Measurements from ENCODE around the gene PDE11A. TPM values are rescaled to one million over a fixed set of nuclear protein-coding genes. Genes with fewer than 3 reads are reported as not detected.

PDE11A gene
- total RNA-seq, 1 experiment from 2014 or later = 0.29 TPM

DNA sequence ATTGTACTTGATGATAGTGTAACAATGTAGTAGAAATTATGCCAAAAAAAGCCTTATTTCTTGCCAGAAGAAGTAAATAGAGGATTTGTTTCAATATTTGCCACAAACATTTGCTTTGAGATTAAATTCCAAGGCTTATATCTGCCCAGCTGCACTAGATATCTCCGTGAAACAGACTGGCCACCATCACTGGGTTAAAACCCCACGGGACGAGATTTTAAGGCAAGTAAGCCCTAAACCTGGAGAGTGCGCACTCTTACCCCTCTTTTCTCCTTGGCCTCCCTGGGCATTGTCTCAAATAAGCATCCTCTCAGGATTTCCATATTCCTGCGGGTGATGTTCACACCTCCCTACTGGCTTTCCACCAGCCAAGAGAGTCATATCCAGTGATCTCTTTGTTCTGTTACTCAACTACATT, 345.6 kb downstream of the PDE11A start:
- no peak for DNase-seq (ENCODE audit: low read depth)

DNA sequence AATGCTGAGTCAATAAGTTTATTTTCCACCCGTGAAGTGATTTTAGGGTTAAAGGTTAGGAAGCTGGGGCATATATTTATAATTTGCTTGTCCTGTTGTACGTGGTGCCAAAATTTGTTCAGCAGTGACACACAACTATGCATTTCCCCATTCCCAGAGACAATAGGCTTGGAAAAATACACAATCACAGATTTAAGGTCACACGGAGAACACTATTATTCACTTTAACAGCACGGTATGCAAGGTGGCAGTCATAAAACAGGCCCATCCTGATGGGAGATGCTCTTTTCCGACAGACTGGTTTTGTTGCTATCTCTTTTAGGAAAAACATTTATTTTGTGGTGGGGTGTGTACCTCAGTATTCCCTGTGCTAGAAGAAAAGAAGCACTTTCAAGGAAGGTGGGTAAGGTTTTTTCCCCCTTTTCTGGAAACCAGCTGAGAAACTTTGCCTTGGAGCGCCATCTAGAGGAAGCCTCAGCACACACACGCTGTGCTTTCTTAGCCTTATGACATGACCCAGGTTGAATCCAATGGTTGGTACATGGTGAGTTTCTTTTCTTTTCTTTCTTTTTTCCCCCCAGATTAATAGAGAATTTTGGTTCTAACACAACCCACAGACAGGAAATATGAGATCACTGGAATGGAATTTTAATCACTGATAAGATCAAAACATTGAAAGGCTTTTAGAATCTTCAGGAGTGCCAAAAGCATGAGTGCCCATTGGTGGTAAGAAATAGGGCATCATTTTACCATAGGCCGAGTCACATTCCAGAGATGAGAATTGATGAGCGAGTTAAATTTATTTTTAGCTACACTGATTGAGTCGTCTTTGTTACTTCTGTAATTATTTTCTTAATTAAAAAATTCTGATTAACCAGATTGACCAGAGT, 347.9 kb downstream of the PDE11A start:
- DNase-seq (ENCODE audit: low read depth) = peak; percentile 47

DNA sequence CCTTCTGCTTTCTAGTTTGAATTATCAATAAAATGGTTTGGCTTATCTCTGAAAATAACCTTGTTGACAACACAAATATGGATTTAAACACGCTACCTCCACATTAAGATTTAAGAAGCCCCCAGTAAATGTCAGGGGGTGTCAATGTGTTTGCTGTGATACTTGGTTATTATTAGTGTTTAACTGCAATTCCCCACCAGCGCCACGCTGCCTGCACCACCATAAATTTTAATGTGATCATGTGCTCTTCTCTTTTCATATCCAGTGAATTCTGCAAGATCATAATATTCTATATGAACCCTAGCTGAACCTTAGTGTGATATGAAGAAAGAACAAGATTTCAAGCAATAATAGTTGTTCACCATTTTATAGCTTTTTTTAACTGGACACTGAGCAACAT, 349.3 kb downstream of the PDE11A start:
- no peak for DNase-seq (ENCODE audit: low read depth)

DNA sequence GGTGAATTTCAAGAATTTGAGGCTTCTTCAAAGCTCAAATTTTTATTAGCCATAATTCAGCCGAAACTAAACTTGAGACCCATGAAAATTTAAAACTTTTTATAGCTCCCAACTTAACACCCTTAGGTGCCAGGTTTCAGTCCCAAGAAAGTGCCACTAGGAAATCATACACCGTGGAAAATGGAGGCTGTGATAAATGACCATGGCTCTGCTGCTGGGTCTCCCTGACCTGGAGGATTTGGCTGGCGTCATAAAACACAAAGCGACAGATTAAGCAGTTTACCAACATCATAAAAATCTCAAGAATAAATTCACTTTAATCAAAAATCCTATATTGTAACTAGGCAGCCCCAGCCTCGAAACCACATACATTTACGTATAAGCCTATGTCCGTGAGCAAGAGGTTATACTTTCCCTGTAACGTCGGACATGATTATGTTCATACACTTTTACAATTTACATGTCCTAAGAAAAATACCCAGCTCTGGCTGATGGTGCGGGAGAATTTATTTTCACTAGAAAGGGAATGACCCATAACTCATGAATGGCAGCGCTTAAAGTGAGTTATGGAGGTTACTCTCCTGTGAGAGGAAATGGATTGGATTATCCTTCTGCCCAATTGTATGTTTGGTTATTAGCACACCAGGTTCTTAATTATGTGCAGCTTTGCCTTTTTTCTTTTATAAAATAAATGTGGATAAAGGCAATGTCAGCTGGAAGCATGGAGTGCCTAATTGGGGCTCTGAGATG, 350.6 kb downstream of the PDE11A start:
- DNase-seq (ENCODE audit: low read depth) = no peak

DNA sequence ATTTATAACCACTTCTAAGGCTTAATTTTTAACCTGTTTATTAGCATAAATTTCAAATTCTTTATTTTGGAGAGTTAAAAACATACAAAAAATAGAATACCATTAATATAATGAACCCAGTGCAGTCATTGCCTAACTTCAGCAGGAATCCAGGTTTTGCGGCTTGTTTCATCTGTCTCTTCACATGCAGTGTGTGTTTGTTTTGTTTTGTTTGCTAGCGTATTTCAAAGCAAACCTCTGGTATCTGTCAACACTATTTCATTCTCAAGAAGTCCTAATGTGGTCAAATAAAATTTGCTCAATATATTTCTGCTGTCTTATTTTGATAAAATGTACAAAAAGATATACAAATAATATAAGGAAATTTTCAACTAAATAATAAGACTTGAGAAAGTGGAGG, 351.5 kb downstream of the PDE11A start:
- no peak for DNase-seq (ENCODE audit: low read depth)

DNA sequence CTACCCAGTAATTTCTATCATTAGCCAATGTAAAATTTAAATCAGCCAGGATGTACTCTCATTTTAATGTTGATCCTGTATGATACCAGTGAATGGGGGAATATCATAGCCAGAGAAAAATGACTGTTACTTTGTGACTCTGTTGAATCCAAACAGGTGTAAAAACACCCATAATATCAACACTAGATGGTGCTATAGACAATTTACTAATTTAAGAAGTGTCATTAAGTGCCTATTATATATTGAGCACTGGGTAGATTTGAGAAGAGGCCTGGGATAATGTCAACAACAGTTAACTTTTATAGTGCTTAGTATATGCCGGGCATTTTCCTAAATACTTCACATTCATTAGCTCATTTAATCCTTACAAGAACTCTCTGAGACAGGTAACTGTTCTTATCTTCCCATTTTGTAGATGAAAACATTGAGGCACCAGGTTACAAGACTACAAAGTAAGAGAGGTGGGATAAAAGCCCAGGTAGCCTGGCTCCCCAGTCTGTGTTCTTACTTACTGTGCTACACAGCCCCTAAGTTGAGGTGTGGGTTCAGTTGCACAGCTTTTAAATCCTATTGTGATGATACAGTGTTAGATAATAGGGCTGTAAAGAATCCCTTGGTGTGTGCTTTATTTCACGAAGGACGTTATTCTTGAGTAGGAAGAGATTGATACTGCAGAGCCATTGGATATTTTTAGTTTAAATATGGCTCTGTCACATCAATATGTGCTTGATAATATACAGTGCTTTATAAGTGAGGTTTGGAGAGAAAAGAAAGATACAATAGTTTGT, 354.6 kb downstream of the PDE11A start:
- DNase-seq (ENCODE audit: low read depth) = no peak

DNA sequence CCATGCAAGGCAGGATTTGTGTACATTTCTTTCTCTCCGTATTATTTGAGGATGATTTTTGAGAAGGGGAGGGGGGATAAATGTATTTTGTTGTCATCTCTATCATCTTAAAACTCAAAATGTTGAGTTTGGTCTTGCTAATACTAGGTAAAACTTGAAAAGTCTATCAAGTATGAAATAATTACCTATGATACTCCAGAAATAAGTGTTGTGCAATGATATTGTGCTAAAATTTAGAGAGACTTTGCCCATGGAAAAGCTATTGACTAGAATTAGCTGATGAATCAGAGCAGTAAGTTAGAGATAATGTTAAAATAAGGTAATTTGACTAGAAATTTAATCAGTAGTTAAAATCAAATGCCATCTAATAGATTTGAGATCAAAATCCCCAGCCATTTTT, 356.1 kb downstream of the PDE11A start:
- DNase-seq (ENCODE audit: low read depth) = no peak

DNA sequence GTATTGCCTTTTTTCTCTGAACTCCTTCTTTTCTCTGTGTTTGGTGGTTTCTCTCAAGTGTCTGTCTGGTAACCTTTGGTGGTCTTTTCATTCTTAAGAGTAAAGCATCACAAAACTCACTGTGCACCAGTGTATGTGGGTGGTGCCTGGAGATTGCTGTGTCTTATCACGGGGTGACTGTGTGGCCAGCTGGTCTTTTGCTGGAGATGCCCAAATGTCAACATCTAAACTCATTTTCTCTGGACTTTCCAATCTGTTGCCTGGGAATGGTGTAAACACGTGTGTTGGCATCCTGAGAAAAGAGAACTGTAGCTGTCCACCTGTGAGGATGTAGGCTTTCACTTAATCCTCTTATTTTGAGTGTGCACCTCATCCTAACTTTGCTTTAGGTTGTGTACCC, 356.8 kb downstream of the PDE11A start:
- no peak for DNase-seq (ENCODE audit: low read depth)

DNA sequence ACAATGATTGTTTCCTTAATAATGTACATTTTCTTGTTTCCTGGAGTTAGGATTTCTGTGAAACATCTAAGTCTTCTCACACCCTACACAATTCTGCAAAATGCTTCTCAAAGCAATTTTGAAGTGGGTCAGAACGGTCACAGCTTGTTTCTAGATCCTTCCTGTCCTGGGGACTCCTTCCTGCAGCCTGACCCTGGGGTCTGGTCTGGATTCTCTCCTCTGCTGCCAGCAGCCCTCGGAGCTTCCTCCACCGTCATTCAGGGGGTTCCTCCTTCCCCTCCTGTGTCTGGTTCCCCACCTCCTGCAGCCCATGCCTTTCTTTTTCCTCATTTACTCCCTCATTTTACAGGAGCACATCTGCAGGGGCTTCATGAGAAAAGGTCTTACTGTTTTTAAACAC, 357.9 kb downstream of the PDE11A start:
- DNase-seq (ENCODE audit: low read depth) = no peak

DNA sequence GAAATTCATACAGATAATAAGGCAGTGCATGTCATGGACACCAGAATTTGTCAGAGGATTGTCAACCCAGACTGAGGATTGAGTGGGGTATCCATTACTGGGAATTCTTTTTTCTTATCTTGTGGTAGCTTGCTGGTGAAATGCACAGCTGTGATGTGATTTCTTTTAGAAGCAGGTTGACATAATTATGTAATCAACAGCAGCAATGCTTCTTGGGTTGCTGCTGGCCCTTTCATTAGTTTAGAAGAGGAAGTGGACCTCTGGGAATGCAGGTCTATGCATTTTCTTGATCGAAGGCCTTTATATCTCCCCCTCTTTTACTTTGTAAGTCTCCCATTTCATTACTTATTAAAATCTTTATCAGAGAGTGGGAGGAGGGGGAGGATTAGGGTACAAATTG, 360.1 kb downstream of the PDE11A start:
- DNase-seq (ENCODE audit: low read depth) = no peak

DNA sequence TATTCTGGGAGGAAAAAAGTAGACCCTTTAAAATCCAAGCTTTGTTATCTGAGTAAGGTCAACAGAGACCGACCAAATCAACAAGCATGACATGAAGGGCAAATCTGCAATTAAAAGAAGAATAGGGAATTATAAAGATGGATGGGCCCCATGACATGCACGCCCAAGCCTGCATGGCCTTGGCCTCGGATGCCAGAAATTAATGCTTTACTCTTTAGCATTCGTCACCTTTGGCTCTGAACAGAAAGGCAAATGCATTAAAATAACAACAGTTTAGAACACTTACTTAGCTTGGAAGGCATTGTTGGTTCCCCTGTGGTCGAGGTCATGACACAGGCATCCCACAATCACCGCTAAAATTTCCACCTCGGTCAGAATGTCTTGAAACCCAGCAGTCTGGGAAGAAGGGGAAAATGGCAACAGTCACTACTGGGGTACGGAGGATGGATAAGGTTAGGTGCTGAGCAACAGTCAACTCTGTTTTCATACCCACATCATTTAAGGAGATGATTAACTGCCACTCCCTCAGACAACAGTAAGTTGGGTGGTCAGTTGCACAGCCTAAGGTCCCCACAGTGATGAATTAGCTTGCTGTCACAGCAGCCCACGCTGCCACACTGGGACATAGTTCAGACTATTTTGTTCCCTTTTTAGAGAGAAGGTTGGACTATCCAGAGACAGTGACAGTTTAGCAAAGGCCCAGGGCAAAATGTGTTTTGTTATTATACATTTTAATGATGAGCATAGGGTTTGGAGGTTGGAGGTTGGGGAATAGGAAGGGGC, 360.9 kb downstream of the PDE11A start:
- no peak for DNase-seq (ENCODE audit: low read depth)

DNA sequence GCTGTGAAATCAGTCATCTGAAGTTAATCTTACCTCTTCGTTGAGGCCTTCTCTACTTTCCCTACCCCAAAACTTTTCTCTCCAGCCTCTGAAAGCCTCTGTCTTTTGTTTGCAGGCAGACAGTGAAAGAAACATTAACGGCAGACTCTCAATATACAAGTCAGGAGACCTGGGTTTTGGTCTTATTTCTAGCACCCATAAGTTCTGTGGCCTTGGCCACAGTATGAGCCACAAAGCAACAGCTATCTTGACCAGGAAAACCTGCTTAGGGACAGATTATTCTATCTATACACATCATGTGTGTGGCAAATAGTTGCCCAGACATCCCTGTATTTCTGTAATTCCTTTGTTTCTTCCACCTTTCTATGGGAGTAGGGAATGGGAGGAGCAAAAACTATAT, 361.7 kb downstream of the PDE11A start:
- DNase-seq (ENCODE audit: low read depth) = no peak

DNA sequence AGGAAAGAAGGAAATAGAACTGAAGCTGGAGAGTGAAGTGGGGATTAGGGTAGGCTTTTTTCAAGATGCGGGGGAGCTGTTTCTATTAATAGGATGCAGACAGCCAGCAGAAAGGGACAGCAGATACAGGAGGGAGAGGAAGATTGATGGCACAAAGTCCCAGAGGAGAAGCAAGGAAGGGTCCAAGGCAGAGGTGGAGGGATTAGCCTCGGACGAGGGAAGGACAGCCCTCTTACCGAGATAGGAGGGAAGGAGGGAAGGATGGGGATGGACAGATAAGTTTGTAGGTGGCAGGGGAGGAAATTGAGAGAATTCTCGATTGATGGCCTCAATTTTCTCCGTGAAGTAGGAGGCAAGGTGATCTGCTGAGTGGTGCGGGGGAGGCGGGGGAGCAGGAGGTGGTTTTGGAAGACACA, 362.6 kb downstream of the PDE11A start:
- no peak for DNase-seq (ENCODE audit: low read depth)

DNA sequence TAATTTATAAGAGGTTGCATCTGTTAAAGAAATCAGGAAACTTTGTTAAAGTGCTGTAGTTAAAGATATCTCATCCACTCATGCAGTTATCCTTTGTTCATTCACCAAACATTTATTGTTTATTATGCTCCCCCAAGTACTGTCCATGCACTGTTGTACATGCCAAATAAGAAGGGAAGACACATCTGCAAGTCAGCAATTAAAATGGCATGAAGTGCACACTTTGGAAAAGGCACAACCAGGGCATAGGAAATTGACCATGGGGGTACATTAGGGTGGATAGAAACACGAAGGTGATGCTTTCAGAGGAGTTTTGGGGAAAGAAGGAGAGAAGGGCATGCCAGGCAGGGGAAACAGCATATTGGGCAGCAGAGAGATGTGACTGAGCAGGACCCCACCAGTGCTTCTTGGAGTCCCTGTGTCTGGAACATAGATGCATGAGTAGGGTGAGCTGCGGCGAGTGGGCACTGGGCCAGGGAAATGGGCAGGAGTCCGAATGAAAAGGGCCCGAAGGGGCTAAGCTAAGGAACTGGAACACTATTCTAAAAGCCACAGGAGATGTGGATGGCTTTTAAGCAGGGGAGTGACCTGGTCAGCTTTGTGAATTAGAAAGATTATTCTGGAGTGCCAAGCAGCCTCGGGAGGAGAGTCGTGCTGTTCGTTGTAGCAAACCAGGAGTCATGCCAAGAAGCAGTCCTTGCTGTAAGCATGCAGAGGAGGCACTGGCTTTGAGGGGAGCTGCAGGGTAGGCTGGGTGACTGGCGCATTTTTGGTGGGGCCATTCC, 363.7 kb downstream of the PDE11A start:
- DNase-seq (ENCODE audit: low read depth) = no peak

DNA sequence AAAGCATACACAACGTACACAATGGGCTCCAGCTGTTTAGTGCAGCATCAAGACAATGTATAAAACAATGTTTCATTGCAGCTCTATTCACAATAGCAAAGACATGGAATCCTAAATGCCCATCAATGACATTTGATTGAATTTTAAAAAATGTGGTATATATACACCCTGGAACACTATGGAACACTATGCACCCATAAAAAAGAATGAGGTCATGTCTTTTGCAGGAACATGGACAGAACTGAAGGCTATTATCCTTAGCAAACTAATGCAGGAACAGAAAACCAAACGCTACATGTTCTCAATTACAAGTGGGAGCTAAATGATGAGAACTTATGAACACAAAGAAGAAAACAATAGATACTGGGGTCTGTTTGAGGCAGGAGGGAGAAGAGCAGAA, 364.5 kb downstream of the PDE11A start:
- DNase-seq (ENCODE audit: low read depth) = no peak

DNA sequence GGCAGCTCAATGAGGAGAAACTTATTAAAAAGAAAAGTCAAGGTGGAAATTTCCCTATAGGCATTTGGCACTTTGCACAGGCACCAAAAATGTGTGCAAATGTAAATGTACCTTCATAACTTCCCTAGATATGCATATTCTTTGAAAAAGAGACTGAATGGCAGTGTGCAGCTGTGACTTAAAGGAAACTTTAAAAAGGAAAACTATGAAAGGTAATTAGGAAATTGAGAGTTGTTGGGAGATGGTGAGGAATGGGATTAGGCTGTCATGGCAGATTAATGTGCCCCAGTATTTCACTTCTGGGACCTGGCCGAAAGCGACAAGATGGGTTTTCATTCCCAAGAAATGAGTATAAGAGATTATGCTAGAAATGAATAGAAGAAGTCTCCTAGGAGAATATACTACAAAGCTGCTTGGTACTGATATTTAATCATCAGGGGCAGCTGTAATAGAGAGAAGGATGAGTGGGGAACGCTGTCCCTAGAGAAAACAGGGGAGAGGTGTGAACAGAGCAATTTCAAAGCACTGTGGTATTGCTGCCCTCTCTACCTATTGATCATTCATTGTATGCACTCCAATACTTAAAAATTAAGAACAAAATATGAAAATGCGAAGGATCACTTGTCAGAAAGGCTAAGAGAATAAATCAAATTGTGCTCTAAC, 366.9 kb downstream of the PDE11A start:
- DNase-seq (ENCODE audit: low read depth) = no peak

DNA sequence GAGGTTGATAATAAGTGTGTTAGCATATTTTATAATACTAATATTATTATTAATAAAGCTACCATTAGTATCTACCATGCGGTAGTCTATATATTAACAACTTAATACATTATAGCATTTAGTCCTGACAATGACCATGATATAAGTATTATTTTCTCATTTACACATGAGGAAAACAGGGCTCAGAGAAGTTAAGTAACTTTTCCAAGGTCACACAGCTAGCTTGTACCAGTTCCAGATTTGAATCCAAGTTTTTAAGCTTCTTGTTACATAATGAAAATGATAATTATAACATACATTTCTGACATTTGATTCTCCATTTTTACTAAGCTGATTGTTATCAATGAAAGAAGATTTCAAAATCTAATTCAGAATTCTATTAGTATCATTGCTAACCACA, 369.4 kb downstream of the PDE11A start:
- DNase-seq (ENCODE audit: low read depth) = no peak

DNA sequence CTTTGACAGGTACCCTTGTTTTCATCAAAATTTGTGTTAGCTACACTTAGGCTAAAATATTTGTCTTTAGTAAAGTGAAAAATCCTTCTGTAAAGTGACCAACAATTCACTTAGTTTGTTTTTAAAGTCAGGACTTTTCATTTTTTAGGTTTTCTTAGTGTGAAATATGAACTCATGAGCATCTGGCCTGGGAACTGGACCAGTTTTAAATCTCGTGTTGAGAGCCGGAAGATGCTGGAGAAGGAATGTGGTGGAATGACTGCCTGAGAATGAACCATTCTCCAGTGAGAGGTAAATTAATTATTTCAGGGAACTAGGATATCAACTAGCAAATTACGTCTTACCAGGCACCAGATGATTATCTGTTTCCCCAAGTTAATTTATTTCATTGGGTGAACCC, 374.3 kb downstream of the PDE11A start:
- no peak for DNase-seq (ENCODE audit: low read depth)

DNA sequence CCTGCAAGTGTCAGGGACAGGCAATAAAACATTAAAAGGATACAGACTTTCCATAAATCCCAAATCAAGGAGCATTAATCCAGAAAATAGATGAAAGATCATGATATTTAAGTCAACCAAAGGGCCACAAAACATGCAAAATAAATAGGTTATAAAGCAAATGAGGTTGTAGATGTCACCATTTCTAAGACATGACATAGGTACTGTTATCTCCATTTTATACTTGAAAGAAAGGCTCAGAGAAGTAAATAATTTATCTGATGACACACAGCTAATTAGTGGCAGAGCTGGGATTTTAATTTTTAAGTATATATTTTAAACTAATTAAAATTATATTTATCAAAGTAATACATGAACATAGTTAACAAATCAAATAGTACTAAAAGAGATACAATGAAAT, 378.2 kb downstream of the PDE11A start:
- DNase-seq (ENCODE audit: low read depth) = no peak

DNA sequence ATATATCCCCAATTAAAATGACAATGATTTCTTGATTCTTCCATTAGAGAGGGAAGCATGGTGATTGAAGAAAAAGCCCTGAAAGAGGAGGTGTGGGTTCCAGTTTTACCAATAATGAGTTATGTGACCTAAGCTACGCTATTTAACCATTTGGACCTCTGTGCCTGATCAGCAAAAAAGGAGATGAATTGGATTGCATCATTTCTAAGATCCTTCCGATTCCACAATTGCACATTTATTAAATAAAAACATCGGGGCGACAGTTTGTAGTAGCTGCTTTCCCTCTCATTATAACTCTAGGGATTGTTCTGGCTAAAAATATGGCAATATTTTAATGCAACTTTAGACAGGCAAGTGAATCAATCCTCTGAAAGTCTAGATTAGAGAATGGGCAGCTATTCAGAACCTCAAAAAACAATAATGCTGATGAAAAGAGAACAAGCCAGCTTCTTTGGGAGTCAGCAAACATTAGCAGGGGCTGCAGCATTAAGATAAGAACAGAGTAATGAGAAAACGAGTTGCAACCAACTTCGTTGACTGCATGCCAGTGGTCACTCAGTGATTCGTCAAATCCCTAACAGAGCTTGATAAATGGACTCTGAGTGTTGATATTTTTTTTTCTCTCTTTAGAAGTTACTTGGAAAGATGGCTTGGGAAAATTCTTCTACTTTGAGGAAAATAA, 378.8 kb downstream of the PDE11A start:
- DNase-seq (ENCODE audit: low read depth) = no peak

Measured in Daoy (cell line).